ENCODE results near the gene KRTAP4-4. TPM values are rescaled to one million over a fixed set of nuclear protein-coding genes. Genes with fewer than 3 reads are reported as not detected.
"Not testable (repeated sequence)": the region's sequence is repeated elsewhere in the genome, so short reads cannot be mapped to it uniquely, and the experiment has no call there.

KRTAP4-4 gene
- total and polyA plus RNA-seq, 2 experiments from 2014 or later, result not detected

- Histone ChIP-seq H3K9me2 (ENCODE audit: insufficient read depth) (no peaks in the 10 kb centered on the region), H3K79me2 (ENCODE audit: insufficient read depth) (no peaks in the 10 kb centered on the region), H3K4me1 (ENCODE audit: insufficient read depth) (no peaks in the 10 kb centered on the region), H3K4me3 (no peak overlapping the region), H3K9ac (no peak overlapping the region), H3K9me3 (ENCODE audit: low read depth) (no peaks in the 10 kb centered on the region), H2AFZ (no peak overlapping the region), H4K20me1 (ENCODE audit: insufficient read depth) (no peaks in the 10 kb centered on the region), H3F3A (ENCODE audit: insufficient read depth) (no peaks in the 10 kb centered on the region), H3K36me3 (ENCODE audit: low read depth) (no peaks in the 10 kb centered on the region), H3K4me2 (ENCODE audit: unreplicated experiment) (no peak overlapping the region), H3K27me3 (replicated peaks; ENCODE audit: insufficient read depth) (no peaks in the 10 kb centered on the region), H3K27ac (no peak overlapping the region)
- 73 to 76% methylated on average over 2 of the region's 2 CpGs for WGBS, 2 experiments (ENCODE audit: low coverage in 1 of 2, low lambda C conversion rate in 2 of 2, missing lambda C conversion rate in 2 of 2)
- no peak for DNase-seq
- in situ Hi-C loops (cut with MboI), result no loop called here
- TF ChIP-seq EZH2phosphoT487 (IDR thresholded peaks at IDR 0.05; ENCODE audit: insufficient read depth, low read depth) (no peak), EZH2 (IDR thresholded peaks at IDR 0.05; ENCODE audit: insufficient read depth, poor library complexity, severe bottlenecking) (no peak)
Observed at GRCh38 chr17:41151525-41151924, 9.0 kb downstream of the KRTAP4-4 start.

- no peak for TF ChIP-seq EZH2phosphoT487 (IDR thresholded peaks at IDR 0.05; ENCODE audit: insufficient read depth, low read depth)
- TF ChIP-seq EZH2 (IDR thresholded peaks at IDR 0.05; ENCODE audit: insufficient read depth, poor library complexity, severe bottlenecking), result no peak
- Histone ChIP-seq H2AFZ (no peak overlapping the region), H3K4me2 (ENCODE audit: unreplicated experiment) (no peak overlapping the region), H3K27ac (no peak overlapping the region), H4K20me1 (ENCODE audit: insufficient read depth) (no peaks in the 10 kb centered on the region), H3F3A (ENCODE audit: insufficient read depth) (no peaks in the 10 kb centered on the region), H3K9me3 (ENCODE audit: low read depth) (no peaks in the 10 kb centered on the region), H3K9ac (no peak overlapping the region), H3K4me1 (ENCODE audit: insufficient read depth) (no peaks in the 10 kb centered on the region), H3K79me2 (ENCODE audit: insufficient read depth) (no peaks in the 10 kb centered on the region), H3K27me3 (replicated peaks; ENCODE audit: insufficient read depth) (no peaks in the 10 kb centered on the region), H3K9me2 (ENCODE audit: insufficient read depth) (no peaks in the 10 kb centered on the region), H3K36me3 (ENCODE audit: low read depth) (no peaks in the 10 kb centered on the region), H3K4me3 (no peak overlapping the region)
- DNase-seq, result no peak
- WGBS, 2 experiments (ENCODE audit: low coverage in 1 of 2, low lambda C conversion rate in 2 of 2, missing lambda C conversion rate in 2 of 2), result 88 to 92% methylated on average over 4 of the region's 4 CpGs
- in situ Hi-C loops (cut with MboI), result no loop called here
Observed at GRCh38 chr17:41150026-41150425, 10.5 kb downstream of the KRTAP4-4 start.

DNA sequence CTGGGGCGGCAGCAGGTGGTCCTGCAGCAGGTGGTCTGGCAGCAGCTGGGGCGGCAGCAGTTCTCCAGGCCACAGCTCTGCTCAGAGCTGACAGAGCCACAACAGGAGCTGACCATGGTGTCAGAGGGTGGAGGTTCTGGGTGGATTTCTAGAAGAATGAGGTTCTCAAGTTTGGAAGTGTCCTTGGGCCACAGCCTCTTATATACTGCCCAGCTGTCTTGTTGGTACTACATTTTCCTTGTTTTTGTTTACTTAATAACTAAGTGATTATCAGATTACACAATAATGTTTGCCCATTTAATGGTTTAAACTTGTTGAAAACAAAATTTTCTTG lies 10.9 kb downstream of the KRTAP4-4 start, which contains the start of gene KRTAP4-5:
Gene KRTAP4-5, minus strand, starts transcription at position 174 of the 334 bp plus-strand sequence. Its CDS starts 58 bp downstream, at position 116.
- Histone ChIP-seq H3K4me2 (ENCODE audit: unreplicated experiment) (no peak within 1 kb of the TSS), H3K36me3 (ENCODE audit: low read depth) (no peaks in the 10 kb centered on the region), H3K9me2 (ENCODE audit: insufficient read depth) (no peaks in the 10 kb centered on the region), H3K9me3 (ENCODE audit: low read depth) (no peaks in the 10 kb centered on the region), H3K4me3 (no peak within 1 kb of the TSS), H3F3A (ENCODE audit: insufficient read depth) (no peaks in the 10 kb centered on the region), H3K4me1 (ENCODE audit: insufficient read depth) (no peaks in the 10 kb centered on the region), H3K27ac (no peak within 1 kb of the TSS), H3K9ac (no peak within 1 kb of the TSS), H4K20me1 (ENCODE audit: insufficient read depth) (no peaks in the 10 kb centered on the region), H2AFZ (no peak within 1 kb of the TSS), H3K27me3 (replicated peaks; ENCODE audit: insufficient read depth) (no peaks in the 10 kb centered on the region), H3K79me2 (ENCODE audit: insufficient read depth) (no peaks in the 10 kb centered on the region)
- WGBS, 2 experiments (ENCODE audit: low coverage in 1 of 2, low lambda C conversion rate in 2 of 2, missing lambda C conversion rate in 2 of 2), result 43 to 72% methylated on average over 2 of the region's 2 CpGs
- in situ Hi-C loops (cut with MboI), result no loop called here
- no peak for DNase-seq
- TF ChIP-seq EZH2phosphoT487 (IDR thresholded peaks at IDR 0.05; ENCODE audit: insufficient read depth, low read depth), result no peak
- no peak for TF ChIP-seq EZH2 (IDR thresholded peaks at IDR 0.05; ENCODE audit: insufficient read depth, poor library complexity, severe bottlenecking)

DNA sequence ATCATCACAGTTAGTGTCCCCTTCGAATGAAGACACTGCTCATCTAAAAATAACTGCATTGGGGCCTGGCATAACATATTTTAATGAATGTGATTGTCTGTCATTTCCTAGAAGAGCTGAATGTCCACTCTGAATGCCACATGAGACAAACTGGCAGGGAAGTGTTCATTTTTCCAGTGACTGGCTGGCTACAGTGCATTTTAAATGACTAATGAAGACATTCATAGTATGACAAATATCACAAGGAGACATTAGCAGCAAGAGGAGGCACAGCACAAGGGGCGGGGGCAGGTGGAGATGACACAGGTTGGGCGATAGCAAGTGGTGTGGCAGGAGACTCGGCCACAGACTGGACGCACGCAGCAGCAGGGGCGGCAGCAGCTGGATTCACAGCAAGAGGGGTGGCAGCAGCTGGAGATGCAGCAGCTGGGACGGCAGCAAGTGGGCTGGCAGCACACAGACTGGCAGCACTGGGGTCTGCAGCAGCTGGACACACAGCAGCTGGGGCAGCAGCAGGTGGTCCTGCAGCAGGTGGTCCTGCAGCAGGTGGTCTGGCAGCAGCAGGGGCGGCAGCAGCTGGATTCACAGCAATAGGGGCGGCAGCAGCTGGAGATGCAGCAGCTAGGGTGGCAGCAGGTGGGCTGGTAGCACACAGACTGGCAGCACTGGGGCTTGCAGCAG lies 11.4 kb downstream of the KRTAP4-4 start:
- 74 to 75% methylated on average over 10 of the region's 10 CpGs for WGBS, 2 experiments (ENCODE audit: low coverage in 1 of 2, low lambda C conversion rate in 2 of 2, missing lambda C conversion rate in 2 of 2)
- H3K27ac ChIP-seq; H3K79me2 ChIP-seq (ENCODE audit: insufficient read depth); H3F3A ChIP-seq (ENCODE audit: insufficient read depth); H2AFZ ChIP-seq; H3K27me3 ChIP-seq (replicated peaks; ENCODE audit: insufficient read depth); H3K9me2 ChIP-seq (ENCODE audit: insufficient read depth); in situ Hi-C loops (cut with MboI); H3K9me3 ChIP-seq (ENCODE audit: low read depth); H3K4me1 ChIP-seq (ENCODE audit: insufficient read depth); H3K36me3 ChIP-seq (ENCODE audit: low read depth); H3K4me3 ChIP-seq; DNase-seq; H3K4me2 ChIP-seq (ENCODE audit: unreplicated experiment); H4K20me1 ChIP-seq (ENCODE audit: insufficient read depth); H3K9ac ChIP-seq: not testable (repeated sequence)

Measured in GM23248 (cell line).